ENCODE results near the gene GGCX.

DNA sequence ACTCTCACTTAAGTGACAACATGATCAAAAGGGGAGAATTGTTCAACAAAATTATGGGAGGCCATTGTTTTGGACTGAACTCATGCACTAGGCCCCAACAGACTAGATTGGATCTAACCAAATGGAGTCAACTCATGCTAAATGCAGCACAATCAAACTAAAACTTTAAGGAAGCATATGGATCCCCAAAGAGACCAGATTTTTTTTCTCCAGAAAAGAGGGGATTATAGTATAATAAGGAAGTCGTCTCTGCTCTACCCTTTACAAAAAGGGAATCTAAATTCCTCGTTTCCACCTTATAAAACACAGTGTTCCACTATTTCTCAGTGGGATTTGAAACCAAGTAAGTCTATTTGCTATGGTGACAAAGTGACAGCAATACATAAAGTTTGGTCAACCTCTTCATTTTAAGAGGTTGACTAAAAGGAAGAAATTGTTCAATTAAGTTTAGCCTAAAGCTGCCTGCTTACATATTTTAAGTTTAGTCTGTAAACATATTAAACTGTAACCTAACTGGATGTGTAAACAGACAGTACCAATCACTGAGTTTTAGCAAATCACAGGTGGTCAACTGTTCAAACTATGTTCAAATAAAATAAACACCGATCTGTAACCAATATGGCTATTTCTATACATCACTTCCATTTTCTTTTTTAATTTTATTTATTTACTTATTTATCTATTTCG lies 63.2 kb downstream of the GGCX start:
- TF ChIP-seq, protein P1, sequence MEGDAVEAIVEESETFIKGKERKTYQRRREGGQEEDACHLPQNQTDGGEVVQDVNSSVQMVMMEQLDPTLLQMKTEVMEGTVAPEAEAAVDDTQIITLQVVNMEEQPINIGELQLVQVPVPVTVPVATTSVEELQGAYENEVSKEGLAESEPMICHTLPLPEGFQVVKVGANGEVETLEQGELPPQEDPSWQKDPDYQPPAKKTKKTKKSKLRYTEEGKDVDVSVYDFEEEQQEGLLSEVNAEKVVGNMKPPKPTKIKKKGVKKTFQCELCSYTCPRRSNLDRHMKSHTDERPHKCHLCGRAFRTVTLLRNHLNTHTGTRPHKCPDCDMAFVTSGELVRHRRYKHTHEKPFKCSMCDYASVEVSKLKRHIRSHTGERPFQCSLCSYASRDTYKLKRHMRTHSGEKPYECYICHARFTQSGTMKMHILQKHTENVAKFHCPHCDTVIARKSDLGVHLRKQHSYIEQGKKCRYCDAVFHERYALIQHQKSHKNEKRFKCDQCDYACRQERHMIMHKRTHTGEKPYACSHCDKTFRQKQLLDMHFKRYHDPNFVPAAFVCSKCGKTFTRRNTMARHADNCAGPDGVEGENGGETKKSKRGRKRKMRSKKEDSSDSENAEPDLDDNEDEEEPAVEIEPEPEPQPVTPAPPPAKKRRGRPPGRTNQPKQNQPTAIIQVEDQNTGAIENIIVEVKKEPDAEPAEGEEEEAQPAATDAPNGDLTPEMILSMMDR (tag by site-specific recombination; IDR thresholded peaks at IDR 0.05), result no peak
- TF ChIP-seq, protein P2, sequence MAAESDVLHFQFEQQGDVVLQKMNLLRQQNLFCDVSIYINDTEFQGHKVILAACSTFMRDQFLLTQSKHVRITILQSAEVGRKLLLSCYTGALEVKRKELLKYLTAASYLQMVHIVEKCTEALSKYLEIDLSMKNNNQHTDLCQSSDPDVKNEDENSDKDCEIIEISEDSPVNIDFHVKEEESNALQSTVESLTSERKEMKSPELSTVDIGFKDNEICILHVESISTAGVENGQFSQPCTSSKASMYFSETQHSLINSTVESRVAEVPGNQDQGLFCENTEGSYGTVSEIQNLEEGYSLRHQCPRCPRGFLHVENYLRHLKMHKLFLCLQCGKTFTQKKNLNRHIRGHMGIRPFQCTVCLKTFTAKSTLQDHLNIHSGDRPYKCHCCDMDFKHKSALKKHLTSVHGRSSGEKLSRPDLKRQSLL (tag by site-specific recombination; IDR thresholded peaks at IDR 0.05), result no peak
- TF ChIP-seq, protein P3, sequence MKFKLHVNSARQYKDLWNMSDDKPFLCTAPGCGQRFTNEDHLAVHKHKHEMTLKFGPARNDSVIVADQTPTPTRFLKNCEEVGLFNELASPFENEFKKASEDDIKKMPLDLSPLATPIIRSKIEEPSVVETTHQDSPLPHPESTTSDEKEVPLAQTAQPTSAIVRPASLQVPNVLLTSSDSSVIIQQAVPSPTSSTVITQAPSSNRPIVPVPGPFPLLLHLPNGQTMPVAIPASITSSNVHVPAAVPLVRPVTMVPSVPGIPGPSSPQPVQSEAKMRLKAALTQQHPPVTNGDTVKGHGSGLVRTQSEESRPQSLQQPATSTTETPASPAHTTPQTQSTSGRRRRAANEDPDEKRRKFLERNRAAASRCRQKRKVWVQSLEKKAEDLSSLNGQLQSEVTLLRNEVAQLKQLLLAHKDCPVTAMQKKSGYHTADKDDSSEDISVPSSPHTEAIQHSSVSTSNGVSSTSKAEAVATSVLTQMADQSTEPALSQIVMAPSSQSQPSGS (tag by site-specific recombination; IDR thresholded peaks at IDR 0.05; ENCODE audit: low read depth), result no peak
- TF ChIP-seq, protein P4, sequence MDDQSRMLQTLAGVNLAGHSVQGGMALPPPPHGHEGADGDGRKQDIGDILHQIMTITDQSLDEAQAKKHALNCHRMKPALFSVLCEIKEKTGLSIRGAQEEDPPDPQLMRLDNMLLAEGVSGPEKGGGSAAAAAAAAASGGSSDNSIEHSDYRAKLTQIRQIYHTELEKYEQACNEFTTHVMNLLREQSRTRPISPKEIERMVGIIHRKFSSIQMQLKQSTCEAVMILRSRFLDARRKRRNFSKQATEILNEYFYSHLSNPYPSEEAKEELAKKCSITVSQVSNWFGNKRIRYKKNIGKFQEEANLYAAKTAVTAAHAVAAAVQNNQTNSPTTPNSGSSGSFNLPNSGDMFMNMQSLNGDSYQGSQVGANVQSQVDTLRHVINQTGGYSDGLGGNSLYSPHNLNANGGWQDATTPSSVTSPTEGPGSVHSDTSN (CRISPR knock-in tag; IDR thresholded peaks at IDR 0.05), result no peak
- no peak for TF ChIP-seq ZNF660 (tag by site-specific recombination; IDR thresholded peaks at IDR 0.05)
- no peak for TF ChIP-seq ZNF24 (tag by site-specific recombination; IDR thresholded peaks at IDR 0.05)
- no peak for TF ChIP-seq ZNF274 (IDR thresholded peaks at IDR 0.05; ENCODE audit: low read length)
- TF ChIP-seq ZNF274 (tag by site-specific recombination; IDR thresholded peaks at IDR 0.05; ENCODE audit: borderline replicate concordance), result no peak
- TF ChIP-seq KLF7 (tag by site-specific recombination; IDR thresholded peaks at IDR 0.05; ENCODE audit: borderline replicate concordance), result no peak
- no peak for TF ChIP-seq ZNF416 (tag by site-specific recombination; IDR thresholded peaks at IDR 0.05)

All from HEK293 (cell line).